ENCODE results near the gene ATP1B2. TPM values are rescaled to one million over a fixed set of nuclear protein-coding genes. Genes with fewer than 3 reads are reported as not detected.

Gene ATP1B2
- total RNA-seq, 1 experiment from 2014 or later, result not detected

GRCh38 chr17:7695586-7695985 is 44.9 kb downstream of the ATP1B2 start:
- no TSS peak for BruUV-seq (replicated peaks)
- no peaks in the 10 kb centered on the region for H3K9me3 ChIP-seq (ENCODE audit: control insufficient read depth in 1 of 2, insufficient read depth in 1 of 2, low read depth in 1 of 2, low read length in 2 of 2)
- no peak overlapping the region for H2AFZ ChIP-seq (ENCODE audit: low read depth, low read length, poor library complexity, severe bottlenecking)
- ATAC-seq (no peak), DNase-seq (ENCODE audit: low read depth, low spot score) (no peak)
- H3K27me3 ChIP-seq (ENCODE audit: insufficient read depth, low read length), result no peaks in the 10 kb centered on the region
- POLR2A ChIA-PET, result interaction anchor here (0.9 kb wide), 1 partner anchor 8 kb away, joined by 4 read pairs; the partner anchor contains the start of gene TP53
- intact Hi-C loops (cut with micrococcal nuclease), result no loop called here
- H3K4me2 ChIP-seq (ENCODE audit: low read length), result no peak overlapping the region
- H3K4me1 ChIP-seq (ENCODE audit: control insufficient read depth in 1 of 2, insufficient read depth in 2 of 2, low read length in 2 of 2), result peaks cover 0 to under 1% of the 10 kb centered on the region in 2 experiments; a peak in 2 of 4 replicates
- TF ChIP-seq ZNF274 (IDR thresholded peaks at IDR 0.05; ENCODE audit: low read depth, low read length), result no peak
- no peak for TF ChIP-seq YY1 (IDR thresholded peaks at IDR 0.05; ENCODE audit: extremely low read depth, insufficient replicate concordance, low read depth, low read length)
- no peak for TF ChIP-seq SIN3A (IDR thresholded peaks at IDR 0.05; ENCODE audit: low read depth)
- no peak for TF ChIP-seq CEBPB (IDR thresholded peaks at IDR 0.05; ENCODE audit: low read depth)
- no peak for TF ChIP-seq SRF (IDR thresholded peaks at IDR 0.05; ENCODE audit: low read depth)
- RAD21 ChIA-PET (ENCODE audit: low non-redundant PET in 1 of 2, low total read pairs in 2 of 2, uncharacterized antibody in 2 of 2, unreplicated experiment in 2 of 2), result no interaction called here
- no peaks in the 10 kb centered on the region for H3K9me2 ChIP-seq (ENCODE audit: insufficient read depth)
- H3K9ac ChIP-seq (ENCODE audit: low read length), result no peak overlapping the region
- H4K20me1 ChIP-seq (ENCODE audit: insufficient read depth), result no peaks in the 10 kb centered on the region
- no peaks in the 10 kb centered on the region for H3K79me2 ChIP-seq (ENCODE audit: insufficient read depth, low read length)
- CTCF ChIA-PET, result no interaction called here
- peaks cover 7 to 8% of the 10 kb centered on the region in 2 experiments for H3K36me3 ChIP-seq (ENCODE audit: control insufficient read depth in 1 of 2, insufficient read depth in 2 of 2, low read length in 2 of 2)
- H3K4me3 ChIP-seq (replicated peaks in 1 of 2; ENCODE audit: low read depth in 1 of 2, low read length in 2 of 2), result no peak overlapping the region
- no peak overlapping the region for H3K27ac ChIP-seq (ENCODE audit: low read depth, low read length)

GRCh38 chr17:7697828-7698588 is 47.3 kb downstream of the ATP1B2 start:
- CTCF ChIA-PET, result no interaction called here
- POLR2A ChIA-PET, result no interaction called here
- Histone ChIP-seq H3K4me1 (ENCODE audit: control insufficient read depth in 1 of 2, insufficient read depth in 2 of 2, low read length in 2 of 2) (peaks cover 0 to under 1% of the 10 kb centered on the region in 2 experiments; a peak in 1 of 4 replicates), H3K27me3 (ENCODE audit: insufficient read depth, low read length) (no peaks in the 10 kb centered on the region), H3K9me2 (ENCODE audit: insufficient read depth) (no peaks in the 10 kb centered on the region), H3K9me3 (ENCODE audit: control insufficient read depth in 1 of 2, insufficient read depth in 1 of 2, low read depth in 1 of 2, low read length in 2 of 2) (no peaks in the 10 kb centered on the region), H3K79me2 (ENCODE audit: insufficient read depth, low read length) (no peaks in the 10 kb centered on the region), H3K4me2 (ENCODE audit: low read length) (no peak overlapping the region), H3K36me3 (ENCODE audit: control insufficient read depth in 1 of 2, insufficient read depth in 2 of 2, low read length in 2 of 2) (peaks cover 11 to 13% of the 10 kb centered on the region in 2 experiments), H3K9ac (ENCODE audit: low read length) (no peak overlapping the region), H3K4me3 (replicated peaks in 1 of 2; ENCODE audit: low read depth in 1 of 2, low read length in 2 of 2) (no peak overlapping the region), H2AFZ (ENCODE audit: low read depth, low read length, poor library complexity, severe bottlenecking) (no peak overlapping the region), H3K27ac (ENCODE audit: low read depth, low read length) (no peak overlapping the region), H4K20me1 (ENCODE audit: insufficient read depth) (no peaks in the 10 kb centered on the region)
- no TSS peak for BruUV-seq (replicated peaks)
- intact Hi-C loops (cut with micrococcal nuclease), result no loop called here
- DNase-seq (ENCODE audit: low read depth, low spot score), result no peak
- RAD21 ChIA-PET (ENCODE audit: low non-redundant PET in 1 of 2, low total read pairs in 2 of 2, uncharacterized antibody in 2 of 2, unreplicated experiment in 2 of 2), result no interaction called here
- TF ChIP-seq SIN3A (IDR thresholded peaks at IDR 0.05; ENCODE audit: low read depth) (no peak), CBX3 (IDR thresholded peaks at IDR 0.05; ENCODE audit: low read depth) (no peak), CTCF (IDR thresholded peaks at IDR 0.05 in 2 of 3, conservative IDR thresholded peaks at IDR 0.05 in 1 of 3; ENCODE audit: borderline replicate concordance in 1 of 3, insufficient read depth in 1 of 3, low read depth in 2 of 3, low read length in 2 of 3) (no peak), CEBPB (IDR thresholded peaks at IDR 0.05; ENCODE audit: low read depth) (no peak), ZFX (IDR thresholded peaks at IDR 0.05) (no peak), RAD21 (IDR thresholded peaks at IDR 0.05; ENCODE audit: low read depth) (no peak), FOSL1 (IDR thresholded peaks at IDR 0.05; ENCODE audit: low read depth) (no peak), MAX (IDR thresholded peaks at IDR 0.05) (no peak), REST (IDR thresholded peaks at IDR 0.05; ENCODE audit: low read depth) (no peak), SP1 (IDR thresholded peaks at IDR 0.05; ENCODE audit: low read depth) (no peak), EZH2 (IDR thresholded peaks at IDR 0.05) (no peak)
- no peak for ATAC-seq

All from HCT116 (cell line).